ENCODE measurements around the gene FILIP1L. TPM values are rescaled to one million over a fixed set of nuclear protein-coding genes. Genes with fewer than 3 reads are reported as not detected.

The FILIP1L gene
- total RNA-seq, 1 experiment from 2014 or later = 4.3 TPM

DNA sequence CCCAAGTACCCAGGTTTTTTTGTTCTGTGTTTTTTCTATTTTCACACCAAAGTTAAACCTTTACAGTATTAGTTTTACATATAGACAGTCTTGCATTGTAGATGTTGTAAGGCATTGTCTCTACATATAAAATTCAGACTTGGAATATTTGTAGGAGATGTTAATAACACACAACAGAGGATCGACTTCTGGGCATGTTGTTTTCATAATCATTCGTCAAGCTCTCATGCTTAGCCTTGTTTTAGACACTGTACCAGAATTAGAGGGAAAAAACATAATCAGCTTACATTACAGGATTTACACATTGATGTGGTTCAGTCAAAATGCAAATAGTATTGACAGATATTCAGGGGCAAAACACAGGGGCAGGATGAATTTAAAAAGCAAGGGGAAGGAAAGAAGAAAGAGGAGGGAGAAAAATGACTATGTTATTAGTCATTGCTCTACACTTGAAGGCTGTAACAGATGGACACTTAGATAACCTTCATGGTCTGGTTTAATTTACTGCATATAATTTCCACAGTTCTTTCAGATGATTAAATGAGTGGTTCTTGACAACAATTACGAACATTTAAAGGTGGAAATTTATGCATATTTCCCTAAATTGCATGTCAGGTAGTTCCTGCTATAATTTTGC lies 289.2 kb downstream of the FILIP1L start:
- H3K9me3 ChIP-seq (ENCODE audit: low read depth, low read length, poor library complexity, severe bottlenecking) = no peaks in the 10 kb centered on the region
- DNase-seq (ENCODE audit: low spot score) = no peak
- peaks cover 23% of the 10 kb centered on the region for H3K4me1 ChIP-seq (ENCODE audit: insufficient read depth, low read length, poor library complexity, severe bottlenecking)
- no TSS peak for BruUV-seq (replicated peaks)
- no peak overlapping the region for H3K4me3 ChIP-seq (ENCODE audit: low read depth, low read length, poor library complexity, severe bottlenecking)
- ChIA-PET POLR2A (ENCODE audit: low non-redundant PET) (no interaction called here), CTCF (interaction anchor here (0.6 kb wide), 1 partner anchor 490 kb away, joined by 4 read pairs; no protein-coding TSS in a partner anchor)
- intact Hi-C loops (cut with micrococcal nuclease; ENCODE audit: unreplicated experiment) = no loop called here
- TF ChIP-seq EZH2 (IDR thresholded peaks at IDR 0.05; ENCODE audit: borderline replicate concordance, low read depth, low read length, poor library complexity, severe bottlenecking) = no peak
- TF ChIP-seq, protein P1, sequence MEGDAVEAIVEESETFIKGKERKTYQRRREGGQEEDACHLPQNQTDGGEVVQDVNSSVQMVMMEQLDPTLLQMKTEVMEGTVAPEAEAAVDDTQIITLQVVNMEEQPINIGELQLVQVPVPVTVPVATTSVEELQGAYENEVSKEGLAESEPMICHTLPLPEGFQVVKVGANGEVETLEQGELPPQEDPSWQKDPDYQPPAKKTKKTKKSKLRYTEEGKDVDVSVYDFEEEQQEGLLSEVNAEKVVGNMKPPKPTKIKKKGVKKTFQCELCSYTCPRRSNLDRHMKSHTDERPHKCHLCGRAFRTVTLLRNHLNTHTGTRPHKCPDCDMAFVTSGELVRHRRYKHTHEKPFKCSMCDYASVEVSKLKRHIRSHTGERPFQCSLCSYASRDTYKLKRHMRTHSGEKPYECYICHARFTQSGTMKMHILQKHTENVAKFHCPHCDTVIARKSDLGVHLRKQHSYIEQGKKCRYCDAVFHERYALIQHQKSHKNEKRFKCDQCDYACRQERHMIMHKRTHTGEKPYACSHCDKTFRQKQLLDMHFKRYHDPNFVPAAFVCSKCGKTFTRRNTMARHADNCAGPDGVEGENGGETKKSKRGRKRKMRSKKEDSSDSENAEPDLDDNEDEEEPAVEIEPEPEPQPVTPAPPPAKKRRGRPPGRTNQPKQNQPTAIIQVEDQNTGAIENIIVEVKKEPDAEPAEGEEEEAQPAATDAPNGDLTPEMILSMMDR (conservative IDR thresholded peaks at IDR 0.05; ENCODE audit: low read depth, low read length) = no peak
- H3K27me3 ChIP-seq (replicated peaks; ENCODE audit: insufficient read depth, low read depth, low read length, poor library complexity) = no peaks in the 10 kb centered on the region
- H3K36me3 ChIP-seq (ENCODE audit: insufficient read depth, low read length, poor library complexity, severe bottlenecking) = no peaks in the 10 kb centered on the region
- H3K27ac ChIP-seq (ENCODE audit: low read depth, low read length, poor library complexity, severe bottlenecking) = no peak overlapping the region

DNA sequence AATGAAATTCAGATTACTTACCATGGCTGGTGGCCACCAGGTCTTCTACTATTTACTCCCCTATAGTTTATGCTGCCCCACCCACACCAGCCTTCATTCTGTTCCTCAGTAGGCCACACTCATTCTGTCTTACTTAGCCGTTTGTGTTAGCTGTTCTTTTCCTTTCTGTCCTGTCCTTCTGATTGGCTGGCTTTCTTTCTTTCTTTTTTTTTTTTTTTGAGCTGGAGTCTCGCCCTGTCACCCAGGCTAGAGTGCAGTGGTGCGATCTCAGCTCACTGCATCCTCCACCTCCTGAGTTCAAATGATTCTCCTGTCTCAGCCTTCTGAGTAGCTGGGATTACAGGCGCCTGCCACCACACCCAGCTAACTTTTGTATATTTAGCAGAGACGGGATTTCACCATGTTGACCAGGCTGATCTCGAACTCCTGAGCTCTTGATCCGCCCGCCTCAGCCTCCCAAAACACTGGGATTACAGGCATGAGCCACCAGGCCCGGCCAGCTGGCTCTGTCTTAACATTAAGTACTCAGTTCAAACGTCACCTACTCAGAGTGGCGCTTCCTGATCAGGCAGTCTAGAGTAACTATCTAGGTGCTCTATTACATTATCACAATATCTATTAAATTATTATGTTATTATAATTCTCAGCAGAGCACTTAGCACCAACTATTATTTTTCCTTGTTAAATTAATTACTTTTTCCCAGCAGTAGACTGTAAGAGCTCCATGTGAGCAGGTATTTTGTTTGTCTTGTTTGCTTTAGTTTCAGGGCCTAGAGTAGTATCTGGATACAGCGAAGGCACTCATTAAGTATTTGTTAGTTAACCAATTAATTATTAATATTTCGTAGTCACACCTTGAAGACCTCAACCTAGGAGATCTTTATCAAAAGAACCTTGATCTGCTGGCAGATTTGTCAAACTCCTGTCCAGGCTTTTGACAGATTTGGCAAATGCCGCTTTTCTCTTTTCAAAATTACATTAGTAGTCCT lies 290.3 kb downstream of the FILIP1L start:
- Histone ChIP-seq H3K36me3 (ENCODE audit: insufficient read depth, low read length, poor library complexity, severe bottlenecking) (no peaks in the 10 kb centered on the region), H3K4me3 (ENCODE audit: low read depth, low read length, poor library complexity, severe bottlenecking) (no peak overlapping the region), H3K27me3 (replicated peaks; ENCODE audit: insufficient read depth, low read depth, low read length, poor library complexity) (no peaks in the 10 kb centered on the region), H3K9me3 (ENCODE audit: low read depth, low read length, poor library complexity, severe bottlenecking) (no peaks in the 10 kb centered on the region), H3K27ac (ENCODE audit: low read depth, low read length, poor library complexity, severe bottlenecking) (no peak overlapping the region), H3K4me1 (ENCODE audit: insufficient read depth, low read length, poor library complexity, severe bottlenecking) (peaks cover 23% of the 10 kb centered on the region)
- no TSS peak for BruUV-seq (replicated peaks)
- TF ChIP-seq, protein P1 (conservative IDR thresholded peaks at IDR 0.05; ENCODE audit: low read depth, low read length) = no peak
- TF ChIP-seq EZH2 (IDR thresholded peaks at IDR 0.05; ENCODE audit: borderline replicate concordance, low read depth, low read length, poor library complexity, severe bottlenecking) = no peak
- no peak for DNase-seq (ENCODE audit: low spot score)
- POLR2A ChIA-PET (ENCODE audit: low non-redundant PET) = interaction anchor here (0.5 kb wide), 1 partner anchor 510 kb away, joined by 3 read pairs; no protein-coding TSS in a partner anchor
- CTCF ChIA-PET = interaction anchor here (0.6 to 1.0 kb wide), 3 partner anchors 8 to 52 kb away, joined by 3 to 5 read pairs (median 4); no protein-coding TSS in a partner anchor
- intact Hi-C loops (cut with micrococcal nuclease; ENCODE audit: unreplicated experiment) = no loop called here

DNA sequence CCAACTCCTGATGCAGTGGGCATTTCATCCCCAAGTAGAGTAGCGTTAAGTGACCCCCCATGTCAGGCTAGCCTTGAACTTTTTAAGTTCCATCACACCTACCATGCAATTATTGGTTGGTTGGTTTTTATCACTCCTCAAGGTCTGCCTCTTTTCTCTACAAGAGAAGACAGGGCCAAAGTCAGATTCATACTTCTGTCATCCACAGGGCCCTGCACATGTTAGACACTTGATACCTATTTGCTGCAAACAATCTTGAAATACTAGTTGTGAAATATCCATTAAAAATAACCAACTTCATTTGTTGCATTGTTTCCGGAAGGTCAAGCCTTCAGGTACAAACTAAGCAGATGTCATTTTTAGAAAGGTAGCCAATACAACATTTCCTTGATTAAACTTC lies 295.5 kb downstream of the FILIP1L start:
- TF ChIP-seq, protein P1 (conservative IDR thresholded peaks at IDR 0.05; ENCODE audit: low read depth, low read length) = no peak
- no peak for TF ChIP-seq EZH2 (IDR thresholded peaks at IDR 0.05; ENCODE audit: borderline replicate concordance, low read depth, low read length, poor library complexity, severe bottlenecking)
- Histone ChIP-seq H3K4me3 (ENCODE audit: low read depth, low read length, poor library complexity, severe bottlenecking) (peak overlapping the region; percentile 67), H3K9me3 (ENCODE audit: low read depth, low read length, poor library complexity, severe bottlenecking) (no peaks in the 10 kb centered on the region), H3K27ac (ENCODE audit: low read depth, low read length, poor library complexity, severe bottlenecking) (no peak overlapping the region), H3K27me3 (replicated peaks; ENCODE audit: insufficient read depth, low read depth, low read length, poor library complexity) (no peaks in the 10 kb centered on the region), H3K36me3 (ENCODE audit: insufficient read depth, low read length, poor library complexity, severe bottlenecking) (no peaks in the 10 kb centered on the region), H3K4me1 (ENCODE audit: insufficient read depth, low read length, poor library complexity, severe bottlenecking) (peaks cover 16% of the 10 kb centered on the region)
- ChIA-PET POLR2A (ENCODE audit: low non-redundant PET) (no interaction called here), CTCF (no interaction called here)
- intact Hi-C loops (cut with micrococcal nuclease; ENCODE audit: unreplicated experiment) = no loop called here
- no TSS peak for BruUV-seq (replicated peaks)
- no peak for DNase-seq (ENCODE audit: low spot score)
